Thyroid gland (tissue), 4 donors: ENCODE measurements around the gene DRC3.

Experiments used
- CTCF ChIP-seq, 6 experiments: fragments of 200-600 bp in 3 of 6; fragments of 450-650 bp in 3 of 6; sonication (generic) in 3 of 6; IDR thresholded peaks; one replicate each; pipeline ENCODE4 v1.5.1; 2016 to 2019; ENCODE audit warnings: antibody characterized with exemption in 6 of 6, mild to moderate bottlenecking in 2 of 6, inconsistent platforms in 1 of 6, moderate library complexity in 1 of 6
- POLR2A ChIP-seq, 2 donors: fragments of 450-650 bp; IDR thresholded peaks; one replicate each; pipeline ENCODE4 v1.6.1; 2017; ENCODE audit warnings: antibody characterized with exemption in 2 of 2, mild to moderate bottlenecking in 2 of 2, moderate library complexity in 1 of 2

- no peak for TF ChIP-seq CTCF (IDR thresholded peaks at IDR 0.05)
- no peak for TF ChIP-seq POLR2A (IDR thresholded peaks at IDR 0.05)
Measured at GRCh38 chr17:17976931-17977570, 4.4 kb downstream of the DRC3 start.
